Upper lobe of left lung (tissue), 6 donors: ENCODE data around the gene RHOF. TPM values are rescaled to one million over a fixed set of nuclear protein-coding genes. Genes with fewer than 3 reads are reported as not detected.

ENCODE experiments used
- ATAC-seq, 2 donors: fragments of 200-7000 bp; cut with Tn5 transposase; one replicate each; pipeline ENCODE4 v1.9.1; 2022; ENCODE audit warnings: mild to moderate bottlenecking in 2 of 2, moderate library complexity in 2 of 2; ENCODE audit not compliant: low FRiP score in 2 of 2
- DNase-seq, 2 donors: peaks; one replicate each; pipeline ENCODE4 v3.0.0-alpha.2; 2019 to 2020
- H3K27ac ChIP-seq, 4 donors: fragments of 200-600 bp; sonication (generic); one replicate each; pipeline ENCODE4 v1.5.1; 2016 to 2019
- H3K27me3 ChIP-seq, 4 donors: fragments of 200-600 bp; sonication (generic); one replicate each; pipeline ENCODE4 v1.5.1; 2017 to 2019
- H3K36me3 ChIP-seq, 4 donors: fragments of 200-600 bp; sonication (generic); one replicate each; pipeline ENCODE4 v1.5.1; 2016 to 2019
- H3K4me1 ChIP-seq, 4 donors: fragments of 200-600 bp; sonication (generic); one replicate each; pipeline ENCODE4 v1.5.1; 2018 to 2019
- H3K4me3 ChIP-seq, 4 donors: fragments of 200-600 bp; sonication (generic); one replicate each; pipeline ENCODE4 v1.5.1; 2017 to 2019; ENCODE audit warnings: mild to moderate bottlenecking in 2 of 4, moderate library complexity in 1 of 4
- H3K9me3 ChIP-seq, 4 donors: fragments of 200-600 bp; sonication (generic); one replicate each; pipeline ENCODE4 v1.5.1; 2018 to 2019
- EP300 ChIP-seq, 4 donors: sonication (generic); formaldehyde crosslinking; IDR thresholded peaks; one replicate each; pipeline ENCODE4 v1.5.1; 2017; ENCODE audit warnings: antibody characterized with exemption in 4 of 4, control low read depth in 2 of 4
- POLR2A ChIP-seq, 4 donors: fragments of 450-650 bp; IDR thresholded peaks; one replicate each; pipeline ENCODE4 v1.5.1; 2016 to 2017; ENCODE audit warnings: antibody characterized with exemption in 4 of 4, mild to moderate bottlenecking in 2 of 4
- POLR2AphosphoS5 ChIP-seq, 2 donors: sonication (generic); formaldehyde crosslinking; IDR thresholded peaks; one replicate each; pipeline ENCODE4 v1.5.1; 2017; ENCODE audit warnings: antibody characterized with exemption in 2 of 2
- WGBS, 2 donors: methylation state at CpG; one replicate each; pipeline ENCODE4 v1.1.5; 2017 to 2018; 5-methylcytosine and 5-hydroxymethylcytosine counted together
- total RNA-seq, 6 donors: library from RNA; depleted of rRNA in 4 of 6; stranded (reverse); fragments of >200 nt in 4 of 6; gene quantifications; one replicate each; pipeline versions ENCODE4 v1.1.0 to v1.2.1, GENCODE V29; 2016 to 2021
- TF ChIP-seq, protein P1 (sequence below), 6 experiments: fragments of 450-650 bp in 4 of 6; fragments of 200-600 bp in 2 of 6; sonication (generic) in 2 of 6; IDR thresholded peaks; one replicate each; pipeline ENCODE4 v1.5.1; 2016 to 2019; ENCODE audit warnings: antibody characterized with exemption in 6 of 6
- donor health status: DM: no; HTN: no; CAD: no; lungs with moderate emphysema.
- donor health status: DM: no; HTN: yes; CAD: no; lungs with severe emphysema.

RHOF gene
- total RNA-seq, 6 donors from 2014 or later: 33.5 to 145 (median 45.5) TPM

DNA sequence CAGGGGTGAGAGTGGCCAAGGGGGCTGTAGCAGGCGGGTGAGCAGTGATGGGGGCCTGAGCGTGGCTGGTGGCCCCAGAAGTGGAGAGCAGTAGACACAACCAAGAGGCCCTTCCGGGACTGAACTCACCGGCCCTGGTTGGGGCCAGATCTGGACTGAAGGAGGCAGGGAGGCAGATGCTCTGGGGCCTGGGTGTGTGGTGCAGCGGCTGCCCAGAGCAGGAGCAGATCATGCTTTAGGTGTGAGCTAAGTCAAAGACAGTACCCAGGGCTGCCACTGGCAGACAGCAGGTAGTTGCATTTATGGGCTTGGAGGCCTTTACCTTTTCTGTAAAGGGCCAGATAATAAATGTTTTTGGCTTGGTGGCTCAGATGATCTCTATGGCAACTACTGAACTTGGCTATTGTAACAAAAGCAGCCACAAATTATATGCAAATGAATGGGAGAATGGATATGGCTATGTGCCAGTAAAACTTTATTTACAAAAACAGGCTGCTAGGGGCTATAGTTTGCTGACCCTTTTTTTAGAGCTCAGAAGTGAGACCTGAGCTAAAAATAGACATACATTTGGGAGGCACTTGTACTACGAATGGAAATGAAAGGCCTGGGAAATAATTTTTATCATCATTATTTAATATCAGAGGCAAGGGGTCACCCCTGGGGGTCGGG is 35.9 kb upstream of the RHOF start:
- peak in 1 of 2 donors; percentile 59 for DNase-seq
- 86 to 87% methylated on average over 6 to 7 of the region's 7 CpGs for WGBS, 2 donors

GRCh38 chr12:121828826-121829225 is 35.3 kb upstream of the RHOF start:
- DNase-seq (no peak), ATAC-seq (no peak)
- Histone ChIP-seq H3K9me3 (no peaks in the 10 kb centered on the region), H3K4me3 (no peak overlapping the region), H3K27ac (no peak overlapping the region), H3K36me3 (peaks cover 22 to 86% (median 53%) of the 10 kb centered on the region in 4 donors), H3K4me1 (no peaks in the 10 kb centered on the region), H3K27me3 (no peaks in the 10 kb centered on the region)
- TF ChIP-seq, protein P1, sequence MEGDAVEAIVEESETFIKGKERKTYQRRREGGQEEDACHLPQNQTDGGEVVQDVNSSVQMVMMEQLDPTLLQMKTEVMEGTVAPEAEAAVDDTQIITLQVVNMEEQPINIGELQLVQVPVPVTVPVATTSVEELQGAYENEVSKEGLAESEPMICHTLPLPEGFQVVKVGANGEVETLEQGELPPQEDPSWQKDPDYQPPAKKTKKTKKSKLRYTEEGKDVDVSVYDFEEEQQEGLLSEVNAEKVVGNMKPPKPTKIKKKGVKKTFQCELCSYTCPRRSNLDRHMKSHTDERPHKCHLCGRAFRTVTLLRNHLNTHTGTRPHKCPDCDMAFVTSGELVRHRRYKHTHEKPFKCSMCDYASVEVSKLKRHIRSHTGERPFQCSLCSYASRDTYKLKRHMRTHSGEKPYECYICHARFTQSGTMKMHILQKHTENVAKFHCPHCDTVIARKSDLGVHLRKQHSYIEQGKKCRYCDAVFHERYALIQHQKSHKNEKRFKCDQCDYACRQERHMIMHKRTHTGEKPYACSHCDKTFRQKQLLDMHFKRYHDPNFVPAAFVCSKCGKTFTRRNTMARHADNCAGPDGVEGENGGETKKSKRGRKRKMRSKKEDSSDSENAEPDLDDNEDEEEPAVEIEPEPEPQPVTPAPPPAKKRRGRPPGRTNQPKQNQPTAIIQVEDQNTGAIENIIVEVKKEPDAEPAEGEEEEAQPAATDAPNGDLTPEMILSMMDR (IDR thresholded peaks at IDR 0.05): no peak
- no peak for TF ChIP-seq EP300 (IDR thresholded peaks at IDR 0.05)
- TF ChIP-seq POLR2AphosphoS5 (IDR thresholded peaks at IDR 0.05): no peak
- TF ChIP-seq POLR2A (IDR thresholded peaks at IDR 0.05): no peak
- WGBS, 2 donors: 88 to 90% methylated on average over 9 of the region's 9 CpGs

More for the DNA sequence above, 35.9 kb upstream of the RHOF start:
- Histone ChIP-seq H3K27me3 (no peaks in the 10 kb centered on the region), H3K27ac (no peak overlapping the region), H3K4me3 (no peak overlapping the region), H3K9me3 (no peaks in the 10 kb centered on the region), H3K4me1 (no peaks in the 10 kb centered on the region), H3K36me3 (peaks cover 22 to 80% (median 50%) of the 10 kb centered on the region in 4 donors)
- no peak for ATAC-seq
- TF ChIP-seq POLR2A (IDR thresholded peaks at IDR 0.05) (no peak), EP300 (IDR thresholded peaks at IDR 0.05) (no peak), POLR2AphosphoS5 (IDR thresholded peaks at IDR 0.05) (no peak)
- TF ChIP-seq, protein P1 (IDR thresholded peaks at IDR 0.05): no peak

DNA sequence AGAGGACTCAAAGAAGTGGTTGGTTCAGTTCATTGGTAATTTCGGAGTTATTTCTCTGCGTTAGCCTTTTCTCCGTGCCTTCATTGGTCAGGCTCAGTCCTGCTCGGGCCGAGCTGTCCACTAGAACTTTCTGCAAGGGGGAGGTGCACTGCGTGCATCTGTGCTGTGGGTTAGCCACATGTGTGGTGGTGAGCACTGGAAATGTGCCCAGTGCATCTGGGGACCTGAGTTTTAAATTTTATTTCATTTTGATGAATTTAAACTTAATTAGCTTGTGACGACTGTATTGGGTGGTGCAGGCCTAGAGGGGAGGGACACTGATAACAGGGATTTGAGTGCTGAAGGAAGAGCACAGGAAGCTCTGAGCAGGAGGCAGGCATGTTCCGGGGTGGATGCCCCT is 34.8 kb upstream of the RHOF start:
- ATAC-seq: no peak
- WGBS, 2 donors: 96% methylated on average over 8 of the region's 8 CpGs
- TF ChIP-seq EP300 (IDR thresholded peaks at IDR 0.05): no peak
- no peak for TF ChIP-seq POLR2AphosphoS5 (IDR thresholded peaks at IDR 0.05)
- TF ChIP-seq, protein P1 (IDR thresholded peaks at IDR 0.05): no peak
- TF ChIP-seq POLR2A (IDR thresholded peaks at IDR 0.05): no peak

DNA sequence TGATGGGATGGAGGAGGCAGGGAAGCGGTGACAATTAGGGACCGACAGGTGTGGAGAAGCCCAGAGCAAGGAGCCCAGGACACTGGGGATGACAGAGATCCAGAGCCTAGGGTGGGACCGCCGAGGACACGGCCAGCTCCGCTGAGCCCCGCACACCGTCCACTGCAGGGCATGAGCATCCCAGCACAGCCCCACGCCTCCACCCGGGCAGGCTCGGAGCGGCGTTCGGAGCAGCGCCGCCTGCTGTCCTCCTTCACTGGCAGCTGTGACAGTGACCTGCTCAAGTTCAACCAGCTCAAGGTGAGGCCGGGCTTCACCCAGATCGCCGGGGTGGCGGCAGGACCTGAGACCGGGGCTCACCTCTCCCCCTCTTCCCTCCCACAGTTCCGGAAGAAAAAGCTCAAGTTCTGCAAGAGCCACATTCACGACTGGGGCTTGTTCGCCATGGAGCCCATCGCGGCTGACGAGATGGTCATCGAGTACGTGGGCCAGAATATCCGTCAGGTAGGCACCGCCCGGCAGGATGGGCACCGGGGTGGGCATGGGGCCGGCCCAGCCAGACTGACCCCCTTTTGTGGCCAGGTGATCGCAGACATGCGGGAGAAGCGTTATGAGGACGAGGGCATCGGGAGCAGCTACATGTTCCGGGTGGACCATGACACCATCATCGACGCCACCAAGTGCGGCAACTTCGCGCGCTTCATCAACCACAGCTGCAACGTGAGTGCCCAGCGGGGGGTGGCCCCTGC is 34.0 kb upstream of the RHOF start:
- DNase-seq (peak in 1 of 2 donors; percentile 78), ATAC-seq (no peak)
- no peak overlapping the region for H3K4me3 ChIP-seq
- H3K27me3 ChIP-seq: no peaks in the 10 kb centered on the region
- no peaks in the 10 kb centered on the region for H3K9me3 ChIP-seq
- WGBS, 2 donors: 94% methylated on average over 33 to 48 of the region's 48 CpGs
- H3K4me1 ChIP-seq: no peaks in the 10 kb centered on the region
- H3K27ac ChIP-seq: no peak overlapping the region
- peaks cover 32 to 94% (median 65%) of the 10 kb centered on the region in 4 donors for H3K36me3 ChIP-seq
- TF ChIP-seq POLR2A (IDR thresholded peaks at IDR 0.05) (no peak), POLR2AphosphoS5 (IDR thresholded peaks at IDR 0.05) (no peak), EP300 (IDR thresholded peaks at IDR 0.05) (no peak)
- TF ChIP-seq, protein P1 (IDR thresholded peaks at IDR 0.05): no peak

More for the DNA sequence above, 34.8 kb upstream of the RHOF start:
- DNase-seq: no peak
- Histone ChIP-seq H3K27me3 (no peaks in the 10 kb centered on the region), H3K27ac (no peak overlapping the region), H3K9me3 (no peaks in the 10 kb centered on the region), H3K4me1 (no peaks in the 10 kb centered on the region), H3K4me3 (no peak overlapping the region), H3K36me3 (peaks cover 28 to 91% (median 58%) of the 10 kb centered on the region in 4 donors)
